MV-4-11 (cell line): ENCODE data around the gene OR14J1.
A peak's percentile ranks its signal among the peaks of the same experiment; 100 is the strongest.
"Not testable (repeated sequence)": the region's sequence is repeated elsewhere in the genome, so short reads cannot be mapped to it uniquely, and the experiment has no call there.

Source experiments
- DNase-seq: peaks from one replicate; lab custom pipeline; 2025; lab: John Stamatoyannopoulos, UW

Gene OR14J1, protein sequence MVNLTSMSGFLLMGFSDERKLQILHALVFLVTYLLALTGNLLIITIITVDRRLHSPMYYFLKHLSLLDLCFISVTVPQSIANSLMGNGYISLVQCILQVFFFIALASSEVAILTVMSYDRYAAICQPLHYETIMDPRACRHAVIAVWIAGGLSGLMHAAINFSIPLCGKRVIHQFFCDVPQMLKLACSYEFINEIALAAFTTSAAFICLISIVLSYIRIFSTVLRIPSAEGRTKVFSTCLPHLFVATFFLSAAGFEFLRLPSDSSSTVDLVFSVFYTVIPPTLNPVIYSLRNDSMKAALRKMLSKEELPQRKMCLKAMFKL

GRCh38 chr6:29301316-29301715, at the start of gene OR14J1:
TSS of gene OR14J1 (plus strand) at chr6:29301701. CDS start at chr6:29306690, 4,989 bp downstream.
- DNase-seq, result no peak

DNA sequence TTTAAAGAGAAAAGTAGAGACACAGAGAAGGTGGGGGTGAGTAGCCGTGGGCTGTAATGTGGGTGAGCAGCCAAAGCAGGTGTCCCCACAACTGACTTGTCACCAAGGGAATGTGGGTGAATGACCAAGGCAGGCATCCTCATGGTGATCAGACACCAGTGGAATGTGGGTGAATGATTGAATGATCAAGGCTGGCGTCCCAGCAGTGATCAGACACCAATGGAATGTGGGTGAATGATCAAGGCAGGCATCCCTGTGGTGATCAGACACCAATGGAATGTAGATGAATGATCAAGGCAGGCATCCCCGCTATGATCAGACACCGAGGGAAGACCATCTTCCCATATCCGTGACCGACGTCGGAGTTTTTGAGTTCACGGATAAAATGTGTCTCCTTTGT, 49.8 kb upstream of the OR14J1 start:
- no peak for DNase-seq

DNA sequence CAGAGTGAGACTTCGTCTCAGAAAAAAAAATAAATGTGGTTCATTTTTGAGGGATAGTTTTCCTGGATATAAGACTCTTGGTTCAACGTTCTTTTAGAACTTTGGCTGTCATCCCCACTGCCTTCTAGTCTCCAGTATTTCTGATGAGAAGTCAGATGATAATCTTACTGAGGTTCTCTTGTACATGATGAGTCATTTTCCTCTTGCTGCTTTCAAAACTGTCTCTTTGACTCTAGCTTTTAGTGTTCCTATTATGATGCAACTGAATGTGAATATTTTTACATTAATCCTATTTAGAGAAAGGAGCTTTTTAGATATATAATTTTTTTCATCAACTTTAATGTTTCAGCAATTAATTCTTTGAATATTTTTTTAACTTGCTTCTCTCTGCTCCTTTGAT, 46.0 kb upstream of the OR14J1 start:
- peak; percentile 6 for DNase-seq

DNA sequence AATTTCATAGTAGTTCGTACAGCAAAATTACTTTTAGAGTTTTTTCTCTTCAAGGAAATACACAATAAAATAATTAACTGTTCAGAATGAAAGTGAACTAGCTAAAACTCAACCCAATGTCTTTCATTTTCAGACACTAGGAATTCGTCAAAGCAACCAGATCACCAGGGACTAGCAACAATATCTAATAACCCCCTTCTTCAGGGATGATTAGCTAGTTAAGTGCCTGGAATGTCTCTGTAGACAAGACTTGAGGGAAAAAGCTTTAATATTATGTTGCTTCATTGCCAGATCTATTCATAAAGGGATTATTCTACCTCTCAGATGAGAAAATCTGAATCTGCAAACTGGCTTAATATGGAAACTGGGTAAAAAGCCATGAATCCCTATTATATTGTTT, 41.8 kb upstream of the OR14J1 start:
- no peak for DNase-seq

GRCh38 chr6:29263001-29263400, 38.5 kb upstream of the OR14J1 start:
- DNase-seq, result no peak

DNA sequence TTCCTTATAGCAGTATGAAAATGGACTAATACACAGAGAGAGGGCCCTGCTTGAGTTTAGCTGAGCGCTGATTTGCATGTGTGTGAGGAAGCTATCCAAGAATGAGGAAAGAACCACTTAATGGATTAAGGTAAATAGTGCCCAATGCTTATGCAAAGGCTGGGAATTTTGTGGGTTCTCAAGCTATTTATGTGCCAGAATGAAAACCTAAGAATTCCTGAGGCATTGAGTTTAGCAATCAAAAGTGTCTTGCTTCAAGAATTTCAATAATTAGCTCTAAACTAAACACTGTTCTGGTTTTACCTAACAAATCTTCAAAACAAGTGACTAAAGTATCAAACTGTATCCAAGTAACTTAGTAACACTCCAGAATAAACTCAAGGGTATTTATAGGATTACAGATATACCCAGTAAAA, 7.0 kb upstream of the OR14J1 start:
- no peak for DNase-seq

GRCh38 chr6:29295181-29295585, 6.3 kb upstream of the OR14J1 start:
- no peak for DNase-seq

GRCh38 chr6:29295623-29296022, 5.9 kb upstream of the OR14J1 start:
- no peak for DNase-seq

DNA sequence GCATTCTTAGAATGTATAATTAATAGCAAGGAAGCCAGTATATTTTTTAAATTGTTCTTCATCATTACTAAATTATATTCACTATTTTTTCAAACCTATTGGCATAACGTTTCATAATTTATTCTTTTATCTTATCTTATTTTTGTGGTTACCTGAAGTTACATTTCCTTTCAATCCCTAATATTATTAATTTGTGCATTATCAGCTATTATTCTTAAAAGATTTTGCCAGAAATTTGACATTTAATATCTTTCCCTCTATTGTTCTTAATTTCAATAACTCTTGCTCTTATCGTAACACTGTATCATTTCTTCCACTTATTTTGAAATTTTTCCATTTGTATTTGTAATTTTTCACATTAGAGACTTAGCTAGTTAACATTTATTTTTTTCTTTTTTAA, 18.4 kb downstream of the OR14J1 start:
- no peak for DNase-seq

GRCh38 chr6:29323332-29323731, 21.8 kb downstream of the OR14J1 start:
- peak; percentile 0 for DNase-seq

DNA sequence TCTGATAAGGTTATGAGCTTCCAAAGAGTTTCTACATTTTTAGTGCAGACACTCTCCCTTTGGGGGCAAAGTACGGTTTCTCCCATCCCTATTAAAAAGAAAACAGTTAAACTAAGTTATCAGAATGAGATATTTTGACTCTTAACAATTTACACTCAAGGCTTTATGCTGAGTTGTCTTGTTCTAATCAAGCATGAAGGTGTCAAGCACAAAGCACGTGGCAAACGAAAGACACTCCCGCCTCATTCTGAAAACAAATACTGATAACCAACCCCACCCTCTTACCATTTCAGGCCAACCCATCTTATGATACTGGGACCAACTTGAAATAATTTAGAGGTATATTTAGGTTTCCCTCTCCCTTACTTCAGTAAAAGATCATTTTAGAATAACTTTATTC, 24.3 kb downstream of the OR14J1 start:
- DNase-seq, result no peak

DNA sequence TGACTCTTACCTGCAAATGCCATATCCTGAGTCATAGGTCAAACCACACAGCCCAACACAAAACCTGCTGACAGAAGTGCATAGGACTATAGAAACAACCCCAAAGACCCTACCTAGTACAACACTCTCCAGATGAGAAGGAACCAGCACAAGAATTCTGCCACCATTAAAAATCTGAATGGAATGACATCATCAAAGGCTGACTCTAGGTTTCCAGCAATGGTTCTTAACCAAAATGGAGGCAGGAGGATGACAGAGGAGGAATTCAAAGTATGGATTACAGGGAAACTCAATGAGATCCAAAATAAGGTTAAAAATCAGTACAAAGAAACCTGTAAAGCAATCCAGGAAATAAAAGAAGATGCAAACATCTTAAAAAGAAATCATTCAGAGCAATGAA, 31.2 kb downstream of the OR14J1 start:
- DNase-seq, result no peak

GRCh38 chr6:29336269-29336668, 34.8 kb downstream of the OR14J1 start:
- DNase-seq, result no peak

DNA sequence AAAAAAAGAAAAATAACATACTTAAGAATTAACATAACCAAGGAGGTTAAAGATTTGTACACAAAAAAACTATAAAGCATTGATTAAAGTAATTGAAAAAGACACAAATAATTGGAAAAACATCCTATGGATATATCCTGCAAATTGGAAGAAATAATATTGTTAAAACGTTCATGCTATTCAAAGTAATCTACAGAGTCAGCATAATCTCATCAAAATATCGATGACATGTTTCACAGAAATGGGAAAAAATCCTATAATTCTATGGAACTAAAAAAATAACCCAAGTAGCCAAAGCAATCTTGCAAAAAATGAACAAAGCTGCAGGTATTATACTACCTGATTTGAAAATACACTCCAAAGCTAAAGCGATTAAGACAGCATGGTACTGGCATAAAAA, 43.9 kb downstream of the OR14J1 start:
- DNase-seq, result no peak

DNA sequence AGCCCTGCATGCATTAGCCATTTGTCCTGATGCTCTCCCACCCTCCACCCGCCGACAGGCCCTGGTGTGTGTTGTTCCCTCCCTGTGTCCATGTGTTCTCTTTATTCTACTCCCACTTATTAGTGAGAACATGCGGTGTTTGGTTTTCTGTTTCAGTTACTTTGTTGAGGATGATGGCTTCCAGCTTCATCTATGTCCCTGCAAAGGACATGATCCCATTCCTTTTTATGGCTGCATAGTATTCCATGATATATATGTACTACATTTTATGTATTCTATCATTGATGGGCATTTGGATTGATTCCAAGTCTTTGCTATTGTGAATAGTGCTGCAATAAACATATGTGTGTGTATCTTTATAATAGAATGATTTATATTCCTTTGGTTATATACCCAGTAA, 47.8 kb downstream of the OR14J1 start:
- not testable (repeated sequence) for DNase-seq

DNA sequence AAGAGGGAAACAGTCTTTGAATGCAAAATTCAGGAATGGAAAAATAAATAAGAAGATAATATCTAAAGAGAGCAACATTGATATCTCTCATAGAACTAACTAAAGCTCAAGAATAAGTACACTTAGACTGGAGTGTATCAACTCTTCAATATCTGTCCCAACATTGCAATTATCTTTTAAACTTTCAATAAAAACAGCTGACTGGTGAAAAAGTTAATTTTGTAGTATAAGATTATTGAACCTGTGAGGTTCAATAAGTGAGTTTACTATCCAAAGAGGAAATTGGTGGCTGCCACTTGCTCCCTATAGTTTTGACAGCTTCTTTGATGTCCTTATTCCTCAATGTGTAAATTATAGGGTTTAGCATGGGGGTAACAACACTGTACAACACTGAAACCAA, 53.5 kb downstream of the OR14J1 start:
- no peak for DNase-seq

- DNase-seq, result no peak
Observed at GRCh38 chr6:29355603-29356002, 54.1 kb downstream of the OR14J1 start.
